ENCODE data around the gene AGAP1. TPM values are rescaled to one million over a fixed set of nuclear protein-coding genes. Genes with fewer than 3 reads are reported as not detected.
A peak's percentile ranks its signal among the peaks of the same experiment; 100 is the strongest.

AGAP1 gene
- total RNA-seq, 6 experiments from 2014 or later: 8.1 to 11.2 (median 9.8) TPM

- intact Hi-C loops (cut with DNase I): no loop called here
- Histone ChIP-seq H3K27me3 (no peaks in the 10 kb centered on the region), H3K4me3 (no peak overlapping the region), H3K36me3 (no peaks in the 10 kb centered on the region), H3K9me3 (no peaks in the 10 kb centered on the region), H3K4me1 (no peaks in the 10 kb centered on the region), H3K27ac (no peak overlapping the region)
- TF ChIP-seq POLR2A (IDR thresholded peaks at IDR 0.05): no peak
- TF ChIP-seq, protein P1, sequence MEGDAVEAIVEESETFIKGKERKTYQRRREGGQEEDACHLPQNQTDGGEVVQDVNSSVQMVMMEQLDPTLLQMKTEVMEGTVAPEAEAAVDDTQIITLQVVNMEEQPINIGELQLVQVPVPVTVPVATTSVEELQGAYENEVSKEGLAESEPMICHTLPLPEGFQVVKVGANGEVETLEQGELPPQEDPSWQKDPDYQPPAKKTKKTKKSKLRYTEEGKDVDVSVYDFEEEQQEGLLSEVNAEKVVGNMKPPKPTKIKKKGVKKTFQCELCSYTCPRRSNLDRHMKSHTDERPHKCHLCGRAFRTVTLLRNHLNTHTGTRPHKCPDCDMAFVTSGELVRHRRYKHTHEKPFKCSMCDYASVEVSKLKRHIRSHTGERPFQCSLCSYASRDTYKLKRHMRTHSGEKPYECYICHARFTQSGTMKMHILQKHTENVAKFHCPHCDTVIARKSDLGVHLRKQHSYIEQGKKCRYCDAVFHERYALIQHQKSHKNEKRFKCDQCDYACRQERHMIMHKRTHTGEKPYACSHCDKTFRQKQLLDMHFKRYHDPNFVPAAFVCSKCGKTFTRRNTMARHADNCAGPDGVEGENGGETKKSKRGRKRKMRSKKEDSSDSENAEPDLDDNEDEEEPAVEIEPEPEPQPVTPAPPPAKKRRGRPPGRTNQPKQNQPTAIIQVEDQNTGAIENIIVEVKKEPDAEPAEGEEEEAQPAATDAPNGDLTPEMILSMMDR (IDR thresholded peaks at IDR 0.05): no peak
- ATAC-seq (no peak), DNase-seq (no peak)
- WGBS (ENCODE audit: insufficient coverage, low coverage, low lambda C conversion rate, missing lambda C conversion rate): 82% methylated on average over 3 of the region's 3 CpGs
Measured at GRCh38 chr2:236046715-236047114, 552.9 kb downstream of the AGAP1 start.

DNA sequence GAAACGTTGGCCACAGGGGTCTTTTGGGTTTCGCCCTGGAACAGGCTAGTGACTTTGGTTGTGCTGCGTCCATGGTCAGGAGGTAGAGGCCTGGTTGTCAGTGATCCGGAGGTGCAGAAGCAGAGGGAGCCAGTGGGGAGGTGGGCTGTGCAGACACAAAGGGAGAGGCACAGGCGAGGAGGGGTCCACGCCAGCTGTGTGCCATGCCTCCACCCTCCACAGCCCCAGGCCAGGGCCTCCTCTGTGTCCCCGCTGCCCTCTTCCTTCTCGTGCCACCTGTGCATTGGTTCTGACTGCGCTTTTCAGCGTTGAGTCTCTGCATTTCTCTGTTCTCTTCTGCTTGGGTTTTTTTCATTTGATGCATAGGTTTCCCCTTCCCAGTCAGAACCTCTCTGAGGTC, 553.3 kb downstream of the AGAP1 start:
- H3K27ac ChIP-seq: no peak overlapping the region
- TF ChIP-seq POLR2A (IDR thresholded peaks at IDR 0.05): no peak
- TF ChIP-seq, protein P1 (IDR thresholded peaks at IDR 0.05): no peak
- ATAC-seq (no peak), DNase-seq (no peak)
- H3K4me1 ChIP-seq: no peaks in the 10 kb centered on the region
- 89% methylated on average over 4 of the region's 10 CpGs for WGBS (ENCODE audit: insufficient coverage, low coverage, low lambda C conversion rate, missing lambda C conversion rate)
- no peak overlapping the region for H3K4me3 ChIP-seq
- H3K27me3 ChIP-seq: no peaks in the 10 kb centered on the region
- H3K36me3 ChIP-seq: no peaks in the 10 kb centered on the region
- intact Hi-C loops (cut with DNase I): no loop called here
- no peaks in the 10 kb centered on the region for H3K9me3 ChIP-seq

DNA sequence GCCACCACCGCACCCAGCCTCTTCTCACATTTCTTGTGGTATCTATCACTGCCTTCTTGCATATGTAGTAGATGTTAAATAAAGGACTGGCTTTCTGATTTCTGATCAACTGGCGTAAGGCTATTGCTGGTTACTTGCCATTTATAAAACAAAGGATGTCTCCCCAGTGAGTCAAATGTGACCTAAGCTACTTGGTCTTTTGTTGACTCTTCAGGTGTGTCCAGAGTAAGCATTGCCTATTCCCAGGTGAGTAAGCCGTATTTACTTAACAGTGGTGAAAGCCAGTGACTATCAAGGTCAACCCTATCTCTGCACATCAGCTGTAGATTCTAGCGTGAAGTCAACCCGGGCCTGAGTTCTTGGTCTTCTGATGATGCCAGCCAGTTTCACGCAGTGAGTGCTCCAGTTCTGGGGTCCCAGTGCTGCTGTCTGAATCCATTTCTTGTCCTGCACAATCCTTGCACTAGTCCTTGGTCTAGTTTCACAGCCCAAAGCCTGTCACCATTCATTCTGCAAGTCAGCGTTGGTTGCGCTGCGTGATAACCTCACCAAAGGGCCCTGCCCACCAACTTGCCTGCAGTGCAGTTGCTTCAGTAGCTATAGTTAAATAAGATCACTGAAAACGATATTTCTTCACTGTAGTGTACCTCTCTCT, 554.2 kb downstream of the AGAP1 start:
- peak in 1 of 4 donors; percentile 62 for ATAC-seq
- TF ChIP-seq POLR2A (IDR thresholded peaks at IDR 0.05): no peak
- TF ChIP-seq, protein P1 (IDR thresholded peaks at IDR 0.05): no peak
- Histone ChIP-seq H3K27ac (no peak overlapping the region), H3K36me3 (no peaks in the 10 kb centered on the region), H3K4me3 (no peak overlapping the region), H3K9me3 (no peaks in the 10 kb centered on the region), H3K4me1 (no peaks in the 10 kb centered on the region), H3K27me3 (no peaks in the 10 kb centered on the region)
- WGBS (ENCODE audit: insufficient coverage, low coverage, low lambda C conversion rate, missing lambda C conversion rate): 92% methylated on average over 6 of the region's 10 CpGs
- intact Hi-C loops (cut with DNase I): no loop called here
- no peak for DNase-seq

DNA sequence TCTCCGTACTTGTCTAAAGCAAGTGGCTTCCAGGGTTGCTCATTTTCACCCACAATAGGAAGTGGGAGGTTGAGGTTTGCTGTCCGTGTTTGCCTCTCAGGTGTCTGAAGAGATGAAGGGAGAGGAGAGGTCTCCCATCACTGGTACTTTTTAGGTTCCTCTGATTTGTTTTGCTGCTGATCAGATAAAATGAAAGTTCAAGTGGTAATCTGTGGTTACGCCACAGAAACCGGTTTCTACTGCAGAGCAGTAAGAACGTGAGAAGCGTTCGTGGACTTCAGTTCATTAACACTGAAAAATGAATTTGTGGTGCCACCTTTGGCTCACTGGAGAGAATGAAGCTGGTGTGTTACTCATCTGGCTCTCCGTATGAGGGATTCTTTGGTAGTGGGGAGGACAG, 556.1 kb downstream of the AGAP1 start:
- H3K36me3 ChIP-seq: no peaks in the 10 kb centered on the region
- no peak for TF ChIP-seq POLR2A (IDR thresholded peaks at IDR 0.05)
- TF ChIP-seq, protein P1 (IDR thresholded peaks at IDR 0.05): no peak
- no peaks in the 10 kb centered on the region for H3K4me1 ChIP-seq
- no peak overlapping the region for H3K27ac ChIP-seq
- H3K27me3 ChIP-seq: no peaks in the 10 kb centered on the region
- DNase-seq (no peak), ATAC-seq (no peak)
- no peaks in the 10 kb centered on the region for H3K9me3 ChIP-seq
- no peak overlapping the region for H3K4me3 ChIP-seq
- WGBS (ENCODE audit: insufficient coverage, low coverage, low lambda C conversion rate, missing lambda C conversion rate): 90% methylated on average over 8 of the region's 8 CpGs
- intact Hi-C loops (cut with DNase I): no loop called here

Data from right lobe of liver (tissue), 6 donors.